Lower lobe of right lung (tissue), 2 donors: ENCODE measurements around the gene ALOX12B. TPM values are rescaled to one million over a fixed set of nuclear protein-coding genes. Genes with fewer than 3 reads are reported as not detected.

ENCODE experiments used
- ATAC-seq, 2 donors: fragments of 200-7000 bp; cut with Tn5 transposase; one replicate each; pipeline ENCODE4 v1.9.1; 2020 to 2022; ENCODE audit warnings: mild to moderate bottlenecking in 2 of 2, moderate library complexity in 2 of 2
- DNase-seq: peaks from one replicate; pipeline ENCODE4 v3.0.0-alpha.2; 2020
- H3K27ac ChIP-seq: fragments of 200-600 bp; one replicate; pipeline ENCODE4 v1.8.0; 2022
- H3K27me3 ChIP-seq: fragments of 200-600 bp; one replicate; pipeline ENCODE4 v1.8.0; 2022; ENCODE audit warnings: low read depth
- H3K36me3 ChIP-seq: fragments of 200-600 bp; one replicate; pipeline ENCODE4 v1.8.0; 2022; ENCODE audit warnings: mild to moderate bottlenecking
- H3K4me1 ChIP-seq: fragments of 200-600 bp; one replicate; pipeline ENCODE4 v1.8.0; 2022
- H3K4me3 ChIP-seq: fragments of 200-600 bp; one replicate; pipeline ENCODE4 v1.8.0; 2022; ENCODE audit warnings: mild to moderate bottlenecking
- H3K9me3 ChIP-seq: fragments of 200-600 bp; one replicate; pipeline ENCODE4 v1.8.0; 2022
- CTCF ChIP-seq: fragments of 200-600 bp; IDR thresholded peaks from one replicate; pipeline ENCODE4 v1.8.0; 2022; ENCODE audit warnings: antibody characterized with exemption, mild to moderate bottlenecking
- intact Hi-C: fragments of 100-400 bp; cut with DNase I; formaldehyde crosslinking; loops from one replicate; pipeline ENCODE4 v1.11.0; 2022
- total RNA-seq: library from RNA; stranded (reverse); fragmentation: NEBNext Ultra II Directional; extraction: Animal tissue kit (Norgen Biotek cat#: 25700); gene quantifications from one replicate; pipeline ENCODE4 v1.2.1, GENCODE V29; 2021
- donor health status: DM: no; HTN: yes; CAD: no; lungs with severe emphysema.

Gene ALOX12B
- total RNA-seq, 1 donor from 2014 or later = not detected

GRCh38 chr17:8096541-8096940, 9.0 kb upstream of the ALOX12B start:
- H3K9me3 ChIP-seq = no peaks in the 10 kb centered on the region
- intact Hi-C loops = no loop called here

GRCh38 chr17:8095361-8095760, 7.8 kb upstream of the ALOX12B start:
- Histone ChIP-seq H3K4me1 (no peaks in the 10 kb centered on the region), H3K4me3 (no peak overlapping the region), H3K27me3 (peaks cover 14% of the 10 kb centered on the region), H3K27ac (no peak overlapping the region), H3K9me3 (no peaks in the 10 kb centered on the region), H3K36me3 (no peaks in the 10 kb centered on the region)
- TF ChIP-seq CTCF = no peak
- intact Hi-C loops = no loop called here
- DNase-seq (no peak), ATAC-seq (no peak)

More at GRCh38 chr17:8096541-8096940, 9.0 kb upstream of the ALOX12B start:
- no peak for TF ChIP-seq CTCF
- Histone ChIP-seq H3K4me3 (no peak overlapping the region), H3K36me3 (no peaks in the 10 kb centered on the region), H3K4me1 (no peaks in the 10 kb centered on the region), H3K27ac (no peak overlapping the region), H3K27me3 (peaks cover 8% of the 10 kb centered on the region)
- DNase-seq (no peak), ATAC-seq (no peak)

GRCh38 chr17:8091033-8091687, 3.6 kb upstream of the ALOX12B start:
- Histone ChIP-seq H3K27ac (no peak overlapping the region), H3K27me3 (peaks cover 32% of the 10 kb centered on the region), H3K9me3 (no peaks in the 10 kb centered on the region), H3K36me3 (no peaks in the 10 kb centered on the region), H3K4me1 (no peaks in the 10 kb centered on the region), H3K4me3 (no peak overlapping the region)
- intact Hi-C loops = no loop called here
- ATAC-seq (no peak), DNase-seq (no peak)
- TF ChIP-seq CTCF = no peak

GRCh38 chr17:8089728-8090127, 2.2 kb upstream of the ALOX12B start:
- no peak overlapping the region for H3K4me3 ChIP-seq
- ATAC-seq (no peak), DNase-seq (no peak)
- H3K27ac ChIP-seq = no peak overlapping the region
- no peaks in the 10 kb centered on the region for H3K36me3 ChIP-seq
- no peak for TF ChIP-seq CTCF
- no peaks in the 10 kb centered on the region for H3K9me3 ChIP-seq
- no peaks in the 10 kb centered on the region for H3K4me1 ChIP-seq
- H3K27me3 ChIP-seq = peaks cover 44% of the 10 kb centered on the region
- intact Hi-C loops = no loop called here

- no peak for TF ChIP-seq CTCF
- intact Hi-C loops = no loop called here
- DNase-seq (no peak), ATAC-seq (no peak)
- H3K4me3 ChIP-seq = no peak overlapping the region
- H3K4me1 ChIP-seq = no peaks in the 10 kb centered on the region
- H3K27me3 ChIP-seq = peaks cover 54% of the 10 kb centered on the region
- H3K9me3 ChIP-seq = no peaks in the 10 kb centered on the region
- H3K36me3 ChIP-seq = no peaks in the 10 kb centered on the region
- H3K27ac ChIP-seq = no peak overlapping the region
Observed at GRCh38 chr17:8087952-8088230, 375 bp upstream of the ALOX12B start.
